Stimulated activated CD4-positive, alpha-beta T cell treated with anti-CD3 and anti-CD28 coated beads, TNF-alpha, amount 100 ng/mL, for 24 hours (primary cell): ENCODE results near the gene CHRNB1.

Source experiments
- DNase-seq, 3 experiments: peaks; one replicate each; pipeline ENCODE4 v3.0.0-alpha.2; 2020; ENCODE audit warnings: low read depth in 3 of 3

The CHRNB1 gene

DNA sequence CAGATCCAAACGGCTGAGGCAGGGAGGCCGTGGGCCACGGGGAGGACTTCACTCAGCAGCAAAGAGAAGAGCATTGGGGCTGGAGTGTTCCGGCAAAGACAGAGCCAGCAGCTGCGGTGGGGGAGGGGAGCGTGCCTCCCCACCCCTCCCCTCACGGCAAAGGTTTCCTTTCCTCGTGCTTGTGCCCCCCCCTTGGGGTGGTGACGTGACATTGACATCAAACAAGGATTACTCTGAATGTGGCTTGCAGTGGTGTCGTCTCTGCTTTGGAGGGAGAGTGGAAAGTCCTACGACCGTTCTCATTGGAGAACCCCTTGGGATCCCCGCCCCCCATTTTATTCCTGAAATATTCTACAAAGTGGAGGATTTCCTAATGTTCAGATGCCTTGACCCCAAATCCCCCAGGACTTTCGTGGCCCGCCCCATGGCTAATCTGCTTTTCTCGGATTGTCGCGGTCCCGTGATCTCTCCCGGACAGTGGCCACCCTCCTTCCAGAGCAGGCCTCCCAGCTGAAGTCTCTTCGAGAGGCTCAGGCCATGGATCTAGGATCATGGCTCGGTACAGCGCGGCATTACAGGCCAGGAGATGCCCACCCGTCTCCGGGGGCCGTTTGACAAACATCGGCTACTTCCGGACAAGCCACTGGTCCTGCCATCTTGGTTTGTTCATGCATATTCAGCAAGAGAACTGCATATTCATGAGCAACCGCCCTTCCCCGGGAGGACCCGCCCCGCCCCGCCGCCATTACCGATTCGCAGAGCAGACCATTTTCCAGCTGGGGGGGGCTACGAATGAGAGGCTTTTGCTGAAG is 38.6 kb downstream of the CHRNB1 start:
- DNase-seq, result peak; percentile 78 to 90 (median 87)

DNA sequence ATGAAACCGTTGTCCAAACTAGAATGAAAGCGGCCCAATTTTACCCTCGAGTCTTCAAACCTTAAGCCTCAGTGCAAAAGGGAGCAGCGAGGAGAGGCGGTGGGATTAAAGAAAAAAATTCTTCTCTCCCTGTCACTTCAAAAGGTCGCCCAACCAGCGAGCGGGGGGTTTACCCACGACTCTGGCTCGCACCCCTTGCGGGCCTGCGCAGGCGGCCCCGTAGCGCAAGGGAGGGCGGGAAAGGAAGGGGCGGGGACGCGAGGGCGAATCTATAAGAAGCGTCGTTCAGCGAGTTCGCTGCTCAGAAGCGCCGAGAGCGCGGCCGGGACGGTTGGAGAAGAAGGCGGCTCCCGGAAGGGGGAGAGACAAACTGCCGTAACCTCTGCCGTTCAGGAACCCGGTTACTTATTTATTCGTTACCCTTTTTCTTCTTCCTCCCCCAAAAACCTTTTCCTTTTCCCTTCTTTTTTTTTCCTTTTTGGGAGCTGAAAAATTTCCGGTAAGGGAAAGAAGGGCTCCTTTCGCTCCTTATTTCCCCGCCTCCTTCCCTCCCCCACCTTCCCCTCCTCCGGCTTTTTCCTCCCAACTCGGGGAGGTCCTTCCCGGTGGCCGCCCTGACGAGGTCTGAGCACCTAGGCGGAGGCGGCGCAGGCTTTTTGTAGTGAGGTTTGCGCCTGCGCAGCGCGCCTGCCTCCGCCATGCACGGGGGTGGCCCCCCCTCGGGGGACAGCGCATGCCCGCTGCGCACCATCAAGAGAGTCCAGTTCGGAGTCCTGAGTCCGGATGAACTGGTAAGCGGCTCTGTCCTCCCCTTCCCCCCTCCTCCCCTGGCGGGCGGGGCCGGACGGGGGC is 39.4 kb downstream of the CHRNB1 start, which contains the start of gene POLR2A:
Gene POLR2A, plus strand, starts transcription at position 300 of the 852 bp plus-strand sequence.
- peak; percentile 94 to 95 (median 95) for DNase-seq

DNA sequence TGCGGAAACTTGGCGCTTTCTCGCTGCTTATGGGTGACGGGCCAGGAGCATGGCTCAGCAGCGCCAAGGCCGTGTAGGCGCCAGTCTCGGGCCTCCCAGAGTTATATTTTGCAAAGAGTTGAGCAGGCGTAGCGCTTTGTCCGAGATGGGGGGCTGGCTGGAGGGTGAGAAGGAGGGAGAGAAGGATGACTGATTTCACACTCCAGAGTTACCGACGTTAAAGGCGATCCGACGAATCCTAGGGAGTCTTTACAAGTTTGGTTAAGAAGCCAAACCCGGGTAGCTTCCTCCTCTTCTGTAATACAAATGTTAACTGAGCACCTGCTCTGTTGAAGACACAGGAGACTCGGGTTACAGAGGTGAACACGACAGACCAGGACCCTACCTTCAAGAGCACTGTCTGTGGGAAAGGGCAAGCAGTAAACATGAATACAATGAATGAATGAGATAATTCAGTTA is 40.1 kb downstream of the CHRNB1 start:
- no peak for DNase-seq

GRCh38 chr17:7486181-7486580 is 41.3 kb downstream of the CHRNB1 start:
- no peak for DNase-seq

DNA sequence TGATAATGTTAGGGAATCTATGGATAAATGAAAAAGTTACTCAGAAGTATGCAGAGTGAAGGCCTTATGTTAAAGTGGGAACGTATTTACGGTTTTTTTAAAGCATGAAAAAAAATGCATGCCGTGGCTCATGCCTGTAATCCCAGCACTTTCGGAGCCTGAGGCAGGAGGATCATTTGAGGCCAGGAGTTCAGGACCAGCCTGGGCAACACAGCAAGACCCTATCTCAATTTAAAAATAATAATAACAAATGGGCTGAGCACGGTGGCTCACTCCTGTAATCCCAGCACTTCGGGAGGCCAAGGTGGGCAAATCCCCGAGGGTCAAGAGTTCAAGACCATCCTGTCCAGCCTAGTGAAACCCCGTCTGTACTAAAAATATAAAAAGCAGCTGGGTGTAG is 45.3 kb downstream of the CHRNB1 start:
- DNase-seq, result no peak

DNA sequence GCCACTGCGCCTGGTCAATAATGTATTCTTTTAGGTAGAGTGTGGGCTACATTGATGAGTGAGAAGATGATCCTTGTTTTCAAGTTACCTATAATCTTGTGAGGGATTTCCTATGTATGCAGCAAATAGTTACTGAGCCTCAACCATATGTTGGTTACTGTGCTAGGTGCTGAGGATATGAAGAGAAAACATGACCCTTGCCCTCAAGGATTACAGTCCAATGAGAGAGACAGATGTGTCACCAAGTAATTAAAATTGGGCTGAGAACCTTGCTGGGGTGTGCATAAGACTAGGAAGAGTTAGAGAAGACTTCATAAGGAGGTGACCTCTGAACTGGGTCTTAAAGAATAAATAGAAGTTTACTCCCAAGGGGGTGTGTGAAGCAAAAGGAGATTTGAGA is 46.7 kb downstream of the CHRNB1 start:
- DNase-seq, result no peak

DNA sequence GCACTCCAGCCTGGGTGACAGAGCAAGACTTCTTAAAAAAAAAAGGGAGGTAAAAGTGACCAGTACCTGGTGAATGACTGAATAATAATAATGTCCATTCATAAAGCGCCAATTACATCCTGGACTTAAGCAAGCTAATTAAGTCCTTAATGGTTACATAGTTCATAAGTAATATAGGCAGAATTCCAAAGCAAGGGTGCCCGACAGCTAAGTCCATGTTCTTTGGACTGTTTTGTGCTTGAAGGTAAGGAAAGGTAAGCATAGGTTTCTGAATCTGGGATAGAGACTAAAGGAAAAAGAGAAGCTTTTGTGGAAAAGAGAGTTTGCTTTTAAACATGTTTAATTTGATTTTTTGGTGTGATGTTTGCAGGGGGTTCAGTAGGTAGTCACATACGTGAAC is 49.1 kb downstream of the CHRNB1 start:
- no peak for DNase-seq

GRCh38 chr17:7495906-7496434 is 51.1 kb downstream of the CHRNB1 start:
- DNase-seq, result no peak

- DNase-seq, result no peak
Observed at GRCh38 chr17:7496470-7497183, 51.8 kb downstream of the CHRNB1 start.

GRCh38 chr17:7497228-7497627 is 52.4 kb downstream of the CHRNB1 start:
- no peak for DNase-seq

GRCh38 chr17:7497636-7498035 is 52.8 kb downstream of the CHRNB1 start:
- no peak for DNase-seq

GRCh38 chr17:7499161-7499560 is 54.3 kb downstream of the CHRNB1 start:
- no peak for DNase-seq

GRCh38 chr17:7501729-7502128 is 56.9 kb downstream of the CHRNB1 start:
- DNase-seq, result no peak

DNA sequence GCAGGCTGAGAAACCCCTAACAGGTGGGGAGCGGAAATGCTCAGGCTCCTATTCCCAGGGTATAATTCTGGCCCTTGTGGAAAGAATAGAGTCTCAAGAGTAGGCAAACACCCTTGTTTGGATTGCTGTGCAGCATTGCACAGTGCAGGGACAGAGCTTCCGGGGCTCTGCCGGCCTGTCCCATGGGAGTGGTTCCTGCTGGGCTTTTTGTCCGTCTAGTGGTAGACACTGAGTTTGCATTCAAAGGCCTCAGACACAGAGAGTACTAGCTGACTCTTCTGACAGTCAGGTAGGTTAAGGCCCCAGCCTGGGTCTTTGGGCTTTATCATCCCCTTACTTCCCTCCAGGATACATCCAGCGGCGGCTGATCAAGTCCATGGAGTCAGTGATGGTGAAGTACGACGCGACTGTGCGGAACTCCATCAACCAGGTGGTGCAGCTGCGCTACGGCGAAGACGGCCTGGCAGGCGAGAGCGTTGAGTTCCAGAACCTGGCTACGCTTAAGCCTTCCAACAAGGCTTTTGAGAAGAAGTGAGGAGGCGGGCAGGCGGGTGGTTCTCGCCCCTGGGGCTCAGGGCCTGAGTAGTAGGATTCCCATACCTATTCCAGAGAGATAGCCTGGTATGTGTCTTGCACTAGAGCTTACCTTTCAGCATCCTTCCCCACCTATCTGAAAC is 57.4 kb downstream of the CHRNB1 start:
- no peak for DNase-seq

GRCh38 chr17:7502987-7503386 is 58.1 kb downstream of the CHRNB1 start:
- DNase-seq, result no peak

DNA sequence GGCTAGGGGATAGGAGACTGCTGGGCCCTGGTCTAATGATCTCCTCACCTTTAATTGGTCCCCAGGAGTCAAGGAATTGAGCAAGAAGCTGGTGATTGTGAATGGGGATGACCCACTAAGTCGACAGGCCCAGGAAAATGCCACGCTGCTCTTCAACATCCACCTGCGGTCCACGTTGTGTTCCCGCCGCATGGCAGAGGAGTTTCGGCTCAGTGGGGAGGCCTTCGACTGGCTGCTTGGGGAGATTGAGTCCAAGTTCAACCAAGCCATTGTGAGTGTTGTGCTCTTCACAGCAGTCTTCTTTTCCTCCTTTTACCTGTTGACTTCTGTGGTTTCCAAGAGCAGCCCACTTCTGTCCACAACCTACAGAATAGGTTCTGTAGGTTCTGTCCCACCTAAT is 58.7 kb downstream of the CHRNB1 start:
- DNase-seq, result no peak
